Measurements from ENCODE around the gene ATRNL1. TPM values are rescaled to one million over a fixed set of nuclear protein-coding genes. Genes with fewer than 3 reads are reported as not detected.

ATRNL1 gene
- total RNA-seq, 4 donors from 2014 or later: 0.34 to 0.98 (median 0.44) TPM; not detected in 1

DNA sequence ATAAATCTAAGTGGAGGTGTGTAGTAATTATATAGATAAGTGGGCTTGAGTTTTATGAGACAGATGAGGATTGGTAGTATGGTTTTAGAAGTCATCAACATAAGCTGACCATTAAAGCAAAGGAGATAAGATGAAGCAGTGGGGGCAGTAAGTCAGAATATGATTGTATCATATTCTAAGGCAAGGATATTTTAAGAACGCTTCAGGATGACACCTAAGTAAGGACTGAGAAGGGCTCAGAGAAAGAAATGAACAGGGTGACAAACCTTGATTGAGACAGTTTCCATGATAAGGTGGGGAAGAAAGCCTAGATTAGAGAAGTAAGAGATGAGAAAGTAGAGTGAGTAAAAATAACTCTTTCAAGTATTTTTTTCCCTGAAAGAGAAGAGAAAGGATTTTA, 567.2 kb downstream of the ATRNL1 start:
- TF ChIP-seq, protein P1, sequence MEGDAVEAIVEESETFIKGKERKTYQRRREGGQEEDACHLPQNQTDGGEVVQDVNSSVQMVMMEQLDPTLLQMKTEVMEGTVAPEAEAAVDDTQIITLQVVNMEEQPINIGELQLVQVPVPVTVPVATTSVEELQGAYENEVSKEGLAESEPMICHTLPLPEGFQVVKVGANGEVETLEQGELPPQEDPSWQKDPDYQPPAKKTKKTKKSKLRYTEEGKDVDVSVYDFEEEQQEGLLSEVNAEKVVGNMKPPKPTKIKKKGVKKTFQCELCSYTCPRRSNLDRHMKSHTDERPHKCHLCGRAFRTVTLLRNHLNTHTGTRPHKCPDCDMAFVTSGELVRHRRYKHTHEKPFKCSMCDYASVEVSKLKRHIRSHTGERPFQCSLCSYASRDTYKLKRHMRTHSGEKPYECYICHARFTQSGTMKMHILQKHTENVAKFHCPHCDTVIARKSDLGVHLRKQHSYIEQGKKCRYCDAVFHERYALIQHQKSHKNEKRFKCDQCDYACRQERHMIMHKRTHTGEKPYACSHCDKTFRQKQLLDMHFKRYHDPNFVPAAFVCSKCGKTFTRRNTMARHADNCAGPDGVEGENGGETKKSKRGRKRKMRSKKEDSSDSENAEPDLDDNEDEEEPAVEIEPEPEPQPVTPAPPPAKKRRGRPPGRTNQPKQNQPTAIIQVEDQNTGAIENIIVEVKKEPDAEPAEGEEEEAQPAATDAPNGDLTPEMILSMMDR (IDR thresholded peaks at IDR 0.05; ENCODE audit: low read depth): no peak

DNA sequence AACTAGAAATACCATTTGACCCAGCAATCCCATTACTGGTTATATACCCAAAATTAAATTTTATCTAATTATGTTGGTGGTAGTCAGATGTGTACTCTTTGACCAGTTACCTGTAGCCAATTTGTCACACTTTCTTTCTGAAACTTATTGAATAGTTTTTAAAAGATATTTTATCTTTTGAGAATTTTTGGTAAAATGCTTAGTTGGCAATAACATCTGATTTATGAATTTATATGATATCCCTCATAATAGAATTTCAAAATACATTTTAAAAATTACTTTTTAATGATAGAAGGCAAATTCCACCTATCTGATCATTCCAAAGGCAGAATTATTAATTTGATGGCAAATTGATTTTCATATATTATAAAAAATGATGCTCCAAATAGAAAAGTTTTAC, 569.3 kb downstream of the ATRNL1 start:
- TF ChIP-seq, protein P1 (IDR thresholded peaks at IDR 0.05; ENCODE audit: low read depth): no peak

DNA sequence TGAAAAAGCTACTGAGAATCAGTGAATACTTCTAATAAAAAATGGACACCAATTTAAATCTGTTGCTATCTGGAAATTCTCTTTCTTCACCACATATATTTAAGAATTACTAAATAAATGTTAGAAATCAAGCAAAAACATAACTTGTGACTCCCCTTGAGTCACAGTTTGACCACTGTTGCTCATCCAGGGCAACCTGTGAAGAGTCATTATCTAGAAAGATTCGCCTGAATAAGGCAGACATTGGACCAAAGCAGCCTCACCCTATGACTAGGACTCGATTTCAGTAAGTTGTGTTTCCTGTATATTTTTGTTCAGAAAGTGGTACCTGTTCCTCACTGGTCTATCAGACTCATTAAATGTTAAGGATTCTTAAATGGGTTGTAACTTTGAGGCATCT, 572.4 kb downstream of the ATRNL1 start:
- TF ChIP-seq, protein P1 (IDR thresholded peaks at IDR 0.05; ENCODE audit: low read depth): no peak

DNA sequence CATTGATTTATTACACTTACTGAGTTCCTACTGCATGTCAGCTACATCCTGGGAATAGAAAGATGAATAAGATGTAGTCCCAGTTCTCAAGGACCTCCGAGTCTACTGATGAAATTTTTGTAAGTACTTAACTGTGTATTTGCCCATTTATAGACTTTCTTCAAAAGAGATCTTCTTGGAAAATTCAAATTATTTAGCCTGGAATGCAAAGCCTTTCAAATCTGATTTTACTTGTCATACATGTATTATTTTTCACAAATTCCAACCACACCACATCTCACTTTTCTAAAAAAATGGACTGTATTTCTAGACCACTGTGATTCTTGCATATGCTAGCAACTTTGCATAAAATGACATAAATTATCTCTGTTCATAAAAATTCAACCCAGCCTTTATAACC, 581.3 kb downstream of the ATRNL1 start:
- TF ChIP-seq, protein P1 (IDR thresholded peaks at IDR 0.05; ENCODE audit: low read depth): no peak

DNA sequence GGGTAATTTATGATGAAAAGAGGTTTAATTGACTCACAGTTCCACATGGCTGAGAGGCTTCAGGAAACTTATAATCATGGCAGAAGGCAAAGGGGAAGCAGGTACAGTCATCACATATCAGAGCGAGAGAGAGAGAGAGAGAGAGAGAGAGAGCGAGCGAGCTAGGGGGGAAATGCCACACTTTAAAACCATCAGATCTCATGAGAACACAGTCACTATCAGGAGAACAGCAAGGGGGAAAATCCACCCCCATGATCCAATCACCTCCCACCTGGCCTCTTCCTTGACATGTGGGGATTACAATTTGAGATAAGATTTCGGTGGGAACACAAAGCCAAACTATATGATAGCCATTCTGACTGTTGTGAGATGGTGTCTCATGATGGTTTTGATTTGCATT, 603.6 kb downstream of the ATRNL1 start:
- TF ChIP-seq, protein P1 (IDR thresholded peaks at IDR 0.05; ENCODE audit: low read depth): no peak

DNA sequence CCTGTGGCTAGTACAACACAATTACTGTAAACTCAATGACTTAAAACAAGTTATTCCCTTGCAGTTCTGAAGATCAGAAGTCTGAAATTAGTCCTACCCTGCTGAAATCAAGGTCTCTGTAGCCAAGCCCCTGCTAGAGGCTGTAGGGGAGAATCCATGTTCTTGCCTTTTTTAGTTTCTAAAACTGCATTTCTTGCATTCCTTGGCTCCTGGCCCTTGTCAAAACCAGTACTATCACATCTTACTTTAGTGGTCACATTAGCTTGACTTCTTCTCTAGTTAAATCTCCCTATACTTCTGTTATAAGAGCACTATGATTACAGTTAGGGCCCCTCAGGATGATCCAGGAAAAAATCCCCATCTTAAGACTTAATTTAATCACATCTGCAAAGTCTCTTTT, 612.9 kb downstream of the ATRNL1 start:
- TF ChIP-seq, protein P1 (IDR thresholded peaks at IDR 0.05; ENCODE audit: low read depth): no peak

DNA sequence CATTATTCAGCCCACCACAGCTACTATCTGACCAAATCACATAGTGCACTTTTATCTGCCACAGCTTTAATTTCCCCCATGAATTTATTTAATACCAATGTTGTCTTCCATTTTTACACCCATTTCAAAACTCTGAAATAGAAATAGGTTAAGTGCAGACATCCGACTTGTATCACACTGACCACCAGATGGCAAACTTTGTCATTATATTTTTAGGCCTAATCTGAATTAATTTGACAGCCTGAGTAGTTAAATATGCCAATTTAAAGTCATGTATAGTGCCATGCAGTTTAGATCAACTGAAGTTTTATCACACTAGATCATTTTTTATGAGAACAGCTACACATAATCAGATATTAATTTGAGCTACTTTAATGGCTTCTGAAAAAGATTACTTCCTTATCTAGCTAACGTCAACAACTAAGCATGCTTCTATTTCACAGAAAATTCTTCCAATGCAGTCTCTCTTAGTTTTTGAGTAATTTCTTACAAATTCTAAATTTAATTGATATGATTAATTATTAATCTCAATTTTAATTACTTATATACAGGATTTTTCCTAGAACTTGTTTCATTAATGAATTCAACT, 613.4 kb downstream of the ATRNL1 start:
- TF ChIP-seq, protein P1 (IDR thresholded peaks at IDR 0.05; ENCODE audit: low read depth): no peak

All from subcutaneous adipose tissue (tissue), 4 donors.